Measurements from ENCODE around the gene CTXN3.

- TF ChIP-seq CTCF (IDR thresholded peaks at IDR 0.05), result no peak
- TF ChIP-seq POLR2A (IDR thresholded peaks at IDR 0.05), result no peak
Observed at GRCh38 chr5:127599320-127599719, 49.6 kb upstream of the CTXN3 start.
